ENCODE results near the gene POGLUT3. TPM values are rescaled to one million over a fixed set of nuclear protein-coding genes. Genes with fewer than 3 reads are reported as not detected.

The POGLUT3 gene
- total and polyA plus RNA-seq, 9 of the 15 experiments (the other 6 are each of a cell fraction or from before 2014, with no cell fraction given), result 4.6 to 29.7 (median 17.8) TPM

DNA sequence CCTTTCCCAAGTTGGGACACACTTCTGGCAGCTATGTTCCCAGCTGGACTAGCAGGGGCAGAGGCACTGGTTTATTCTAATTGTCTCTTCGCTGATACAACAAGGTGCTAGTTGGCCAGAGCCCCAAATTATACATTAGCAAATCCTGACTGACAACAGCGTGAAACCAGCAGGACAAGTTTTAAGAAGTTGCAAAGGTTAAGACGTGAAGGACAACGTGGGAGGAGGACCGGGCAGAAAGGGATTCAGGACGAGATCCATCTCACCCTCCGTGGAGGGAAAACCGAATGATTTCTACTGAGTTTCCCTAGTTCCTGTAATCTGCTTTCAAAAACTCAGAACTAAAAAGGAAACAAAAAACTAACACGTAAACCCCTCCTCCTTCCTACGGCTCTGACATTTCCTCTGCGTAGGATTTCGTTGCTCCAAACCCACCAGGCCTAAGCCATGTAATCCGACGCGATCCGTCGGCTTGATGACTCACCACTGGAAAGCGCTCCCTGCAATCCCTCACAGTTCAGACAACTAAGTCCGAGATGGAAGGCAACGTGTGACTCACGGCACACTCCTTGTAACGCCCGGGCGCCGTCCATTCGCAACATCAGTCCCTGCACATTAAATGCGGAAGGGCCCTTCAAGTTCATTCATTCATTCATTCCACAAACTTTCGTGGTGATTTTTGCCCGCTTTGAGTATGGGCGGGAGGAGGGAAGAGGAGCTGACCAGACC, 703 bp downstream of the POGLUT3 start (continued):
- TF ChIP-seq ARID1B (IDR thresholded peaks at IDR 0.05) (peak; percentile 80), SRSF9 (IDR thresholded peaks at IDR 0.05; ENCODE audit: borderline replicate concordance, low read depth, low read length) (no peak), ZNF699 (CRISPR knock-in tag; IDR thresholded peaks at IDR 0.05; ENCODE audit: insufficient replicate concordance) (no peak), PHB (CRISPR knock-in tag; IDR thresholded peaks at IDR 0.05) (no peak), BRCA1 (IDR thresholded peaks at IDR 0.05) (no peak), BRCA1 (CRISPR knock-in tag; IDR thresholded peaks at IDR 0.05) (no peak), KDM1A (IDR thresholded peaks at IDR 0.05) (no peak), ZNF584 (CRISPR knock-in tag; IDR thresholded peaks at IDR 0.05; ENCODE audit: low read depth) (peak; percentile 41; the same call in 1 of the 2 replicates), KAT2B (IDR thresholded peaks at IDR 0.05; ENCODE audit: low read depth, low read length) (no peak), TBP (optimal IDR thresholded peaks at IDR 0.05; ENCODE audit: low read depth, low read length) (peak; percentile 84), HNRNPUL1 (IDR thresholded peaks at IDR 0.05; ENCODE audit: low read length) (no peak), ZNF134 (CRISPR knock-in tag; conservative IDR thresholded peaks at IDR 0.05) (no peak), ZBTB43 (CRISPR knock-in tag; IDR thresholded peaks at IDR 0.05) (no peak), ZNF766 (CRISPR knock-in tag; conservative IDR thresholded peaks at IDR 0.05) (0 out of 2 replicates have a peak, but pooled peaks have one; percentile 48), MED1 (CRISPR knock-in tag; IDR thresholded peaks at IDR 0.05; ENCODE audit: borderline replicate concordance) (no peak), FOXK2 (conservative IDR thresholded peaks at IDR 0.05 in 1 of 2, IDR thresholded peaks at IDR 0.05 in 1 of 2; ENCODE audit: low read depth in 2 of 2) (peak; percentile 44 to 73), ZNF431 (CRISPR knock-in tag; IDR thresholded peaks at IDR 0.05) (no peak), ZNF280A (IDR thresholded peaks at IDR 0.05; ENCODE audit: low read depth, partially characterized antibody) (no peak), PPARD (CRISPR knock-in tag; IDR thresholded peaks at IDR 0.05) (no peak), ZC3H11A (IDR thresholded peaks at IDR 0.05; ENCODE audit: low read depth, low read length) (no peak), RNF2 (IDR thresholded peaks at IDR 0.05) (peak; percentile 67; the same call in 1 of the 2 replicates), ZBTB1 (CRISPR knock-in tag; IDR thresholded peaks at IDR 0.05; ENCODE audit: borderline replicate concordance, low read depth) (no peak), ZNF561 (CRISPR knock-in tag; conservative IDR thresholded peaks at IDR 0.05) (no peak)
- TF ChIP-seq, protein P1, sequence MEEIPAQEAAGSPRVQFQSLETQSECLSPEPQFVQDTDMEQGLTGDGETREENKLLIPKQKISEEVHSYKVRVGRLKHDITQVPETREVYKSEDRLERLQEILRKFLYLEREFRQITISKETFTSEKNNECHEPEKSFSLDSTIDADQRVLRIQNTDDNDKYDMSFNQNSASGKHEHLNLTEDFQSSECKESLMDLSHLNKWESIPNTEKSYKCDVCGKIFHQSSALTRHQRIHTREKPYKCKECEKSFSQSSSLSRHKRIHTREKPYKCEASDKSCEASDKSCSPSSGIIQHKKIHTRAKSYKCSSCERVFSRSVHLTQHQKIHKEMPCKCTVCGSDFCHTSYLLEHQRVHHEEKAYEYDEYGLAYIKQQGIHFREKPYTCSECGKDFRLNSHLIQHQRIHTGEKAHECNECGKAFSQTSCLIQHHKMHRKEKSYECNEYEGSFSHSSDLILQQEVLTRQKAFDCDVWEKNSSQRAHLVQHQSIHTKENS (CRISPR knock-in tag; IDR thresholded peaks at IDR 0.05), result no peak
- TF ChIP-seq, protein P2, sequence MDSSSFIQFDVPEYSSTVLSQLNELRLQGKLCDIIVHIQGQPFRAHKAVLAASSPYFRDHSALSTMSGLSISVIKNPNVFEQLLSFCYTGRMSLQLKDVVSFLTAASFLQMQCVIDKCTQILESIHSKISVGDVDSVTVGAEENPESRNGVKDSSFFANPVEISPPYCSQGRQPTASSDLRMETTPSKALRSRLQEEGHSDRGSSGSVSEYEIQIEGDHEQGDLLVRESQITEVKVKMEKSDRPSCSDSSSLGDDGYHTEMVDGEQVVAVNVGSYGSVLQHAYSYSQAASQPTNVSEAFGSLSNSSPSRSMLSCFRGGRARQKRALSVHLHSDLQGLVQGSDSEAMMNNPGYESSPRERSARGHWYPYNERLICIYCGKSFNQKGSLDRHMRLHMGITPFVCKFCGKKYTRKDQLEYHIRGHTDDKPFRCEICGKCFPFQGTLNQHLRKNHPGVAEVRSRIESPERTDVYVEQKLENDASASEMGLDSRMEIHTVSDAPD (CRISPR knock-in tag; IDR thresholded peaks at IDR 0.05), result no peak

Data from K562 (cell line).